HG03066 (cell line): ENCODE results near the gene SLC6A4.
"Not testable (repeated sequence)": the region's sequence is repeated elsewhere in the genome, so short reads cannot be mapped to it uniquely, and the experiment has no call there.

Source experiments
- ATAC-seq: cut with Tn5 transposase; IDR thresholded peaks from one replicate; pipeline ENCODE4 v1.9.1; 2021; ENCODE audit warnings: low read depth; ENCODE audit not compliant: unreplicated experiment

SLC6A4 gene

GRCh38 chr17:30239089-30239462 lies 3.6 kb upstream of the SLC6A4 start:
- ATAC-seq: no peak

GRCh38 chr17:30238387-30239088 lies 3.0 kb upstream of the SLC6A4 start:
- ATAC-seq: no peak

- no peak for ATAC-seq
Observed at GRCh38 chr17:30238003-30238344, 2.5 kb upstream of the SLC6A4 start.

GRCh38 chr17:30237296-30238002 lies 2.0 kb upstream of the SLC6A4 start:
- ATAC-seq: no peak

GRCh38 chr17:30236766-30237165 lies 1.3 kb upstream of the SLC6A4 start:
- ATAC-seq: no peak

- no peak for ATAC-seq
Observed at GRCh38 chr17:30236297-30236624, 764 bp upstream of the SLC6A4 start.

GRCh38 chr17:30234964-30235363 lies 533 bp downstream of the SLC6A4 start:
- ATAC-seq: no peak

- ATAC-seq: no peak
Observed at GRCh38 chr17:30234296-30234695, 1.2 kb downstream of the SLC6A4 start.

- ATAC-seq: no peak
Observed at GRCh38 chr17:30232824-30233427, 2.6 kb downstream of the SLC6A4 start.

GRCh38 chr17:30232015-30232823 lies 3.3 kb downstream of the SLC6A4 start:
- no peak for ATAC-seq

- no peak for ATAC-seq
Observed at GRCh38 chr17:30230596-30231125, 4.8 kb downstream of the SLC6A4 start.

- ATAC-seq: not testable (repeated sequence)
Observed at GRCh38 chr17:30230009-30230408, 5.5 kb downstream of the SLC6A4 start.

- no peak for ATAC-seq
Observed at GRCh38 chr17:30229012-30229411, 6.5 kb downstream of the SLC6A4 start.

GRCh38 chr17:30228011-30228410 lies 7.5 kb downstream of the SLC6A4 start:
- ATAC-seq: no peak

- ATAC-seq: no peak
Observed at GRCh38 chr17:30226878-30227277, 8.6 kb downstream of the SLC6A4 start.

- no peak for ATAC-seq
Observed at GRCh38 chr17:30225919-30226553, 9.5 kb downstream of the SLC6A4 start.

GRCh38 chr17:30225112-30225511 lies 10.4 kb downstream of the SLC6A4 start:
- ATAC-seq: no peak

GRCh38 chr17:30224419-30224960 lies 11.0 kb downstream of the SLC6A4 start:
- no peak for ATAC-seq

- ATAC-seq: no peak
Observed at GRCh38 chr17:30222721-30223175, 12.7 kb downstream of the SLC6A4 start.

GRCh38 chr17:30222251-30222650 lies 13.2 kb downstream of the SLC6A4 start:
- no peak for ATAC-seq
